ENCODE data around the gene CFAP100.

The CFAP100 gene

DNA sequence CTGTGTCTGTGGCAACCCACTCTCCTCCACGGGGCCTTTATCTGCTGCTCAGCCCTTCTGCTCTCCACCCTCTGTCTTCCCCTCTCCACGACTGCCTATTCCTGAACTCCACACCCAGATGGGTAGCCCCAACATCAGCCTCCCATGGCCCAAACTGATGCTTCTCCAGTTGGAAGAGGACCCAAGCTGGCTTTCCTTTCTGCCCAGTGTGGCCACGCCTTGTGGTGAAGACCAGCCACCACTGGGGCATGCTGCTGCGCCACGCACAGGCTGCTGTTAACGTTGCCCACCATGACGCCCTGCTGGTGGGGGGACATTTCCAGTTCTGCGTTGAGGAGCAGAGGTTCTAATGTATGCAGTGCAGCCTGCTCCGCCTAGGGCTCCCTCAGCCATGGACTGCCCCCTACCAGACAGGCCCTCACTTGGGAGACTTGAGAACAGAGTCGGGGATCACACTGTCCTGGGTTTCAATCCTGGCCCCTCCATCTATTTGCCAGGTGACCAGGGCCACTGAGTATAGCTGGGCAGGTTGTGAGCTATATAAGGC is 26.9 kb downstream of the CFAP100 start:
- DNase-seq (ENCODE audit: low spot score), result no peak

GRCh38 chr3:126422121-126422520 is 27.4 kb downstream of the CFAP100 start:
- DNase-seq (ENCODE audit: low spot score), result no peak

GRCh38 chr3:126422571-126423091 is 27.9 kb downstream of the CFAP100 start:
- no peak for DNase-seq (ENCODE audit: low spot score)

GRCh38 chr3:126423191-126424038 is 28.7 kb downstream of the CFAP100 start:
- DNase-seq (ENCODE audit: low spot score), result no peak

DNA sequence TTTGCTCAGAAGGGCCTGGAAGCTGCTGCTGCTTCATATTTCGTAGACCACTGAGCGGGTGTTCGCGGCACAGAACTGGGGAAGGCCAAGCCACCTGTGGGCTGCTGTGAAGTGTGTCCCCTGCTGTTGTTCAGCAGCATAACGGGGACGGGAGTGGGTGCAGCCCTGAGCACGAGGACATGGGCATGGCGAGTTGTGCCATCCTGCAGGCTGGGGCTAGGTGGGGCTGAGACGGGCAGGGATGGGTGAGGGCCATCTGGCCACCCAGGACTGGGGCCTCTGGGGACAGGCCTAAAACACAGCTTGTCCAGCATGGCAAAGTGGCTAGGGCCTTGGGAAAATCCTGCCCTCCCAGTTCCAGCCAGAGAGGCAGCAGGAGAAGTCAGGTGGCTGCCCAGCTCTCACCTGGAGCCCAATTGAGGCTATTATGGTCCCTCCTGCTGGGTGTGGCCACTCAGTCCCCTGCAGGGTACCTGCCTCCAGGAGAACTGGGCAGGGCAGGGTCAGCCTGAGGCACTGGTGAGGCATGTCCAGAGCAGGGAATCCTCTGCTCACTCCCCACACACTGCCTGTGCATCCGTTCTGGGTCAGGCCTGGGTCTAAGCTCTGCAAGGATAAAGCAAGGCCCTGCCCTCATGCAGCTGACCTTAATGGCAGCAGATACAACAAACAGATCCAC is 29.5 kb downstream of the CFAP100 start:
- no peak for DNase-seq (ENCODE audit: low spot score)

- no peak for DNase-seq (ENCODE audit: low spot score)
Observed at GRCh38 chr3:126424751-126425150, 30.0 kb downstream of the CFAP100 start.

DNA sequence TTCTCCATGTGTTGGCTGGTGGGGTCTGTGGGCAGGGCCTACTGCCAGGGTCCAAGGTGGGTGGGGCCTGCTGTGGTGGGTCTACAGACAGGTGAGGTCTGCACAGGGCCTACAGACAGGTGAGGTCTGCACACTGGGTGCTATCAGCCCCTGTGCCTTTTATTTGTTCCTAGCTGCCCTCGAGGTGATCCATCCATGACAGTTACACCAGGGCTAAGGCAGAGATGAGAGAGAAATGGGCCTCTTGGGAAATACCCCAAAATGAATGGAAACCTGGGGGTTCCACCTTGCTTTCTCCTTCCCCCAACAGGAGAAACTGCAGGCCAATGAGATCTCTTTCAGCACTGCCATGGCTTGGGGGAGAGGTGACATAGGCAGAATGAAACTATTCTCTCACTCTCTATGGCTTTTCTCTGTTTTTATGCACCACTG is 36.4 kb downstream of the CFAP100 start:
- no peak for DNase-seq (ENCODE audit: low spot score)

GRCh38 chr3:126432361-126433104 is 37.8 kb downstream of the CFAP100 start:
- DNase-seq (ENCODE audit: low spot score), result no peak

- DNase-seq (ENCODE audit: low spot score), result no peak
Observed at GRCh38 chr3:126433105-126433430, 38.4 kb downstream of the CFAP100 start.

DNA sequence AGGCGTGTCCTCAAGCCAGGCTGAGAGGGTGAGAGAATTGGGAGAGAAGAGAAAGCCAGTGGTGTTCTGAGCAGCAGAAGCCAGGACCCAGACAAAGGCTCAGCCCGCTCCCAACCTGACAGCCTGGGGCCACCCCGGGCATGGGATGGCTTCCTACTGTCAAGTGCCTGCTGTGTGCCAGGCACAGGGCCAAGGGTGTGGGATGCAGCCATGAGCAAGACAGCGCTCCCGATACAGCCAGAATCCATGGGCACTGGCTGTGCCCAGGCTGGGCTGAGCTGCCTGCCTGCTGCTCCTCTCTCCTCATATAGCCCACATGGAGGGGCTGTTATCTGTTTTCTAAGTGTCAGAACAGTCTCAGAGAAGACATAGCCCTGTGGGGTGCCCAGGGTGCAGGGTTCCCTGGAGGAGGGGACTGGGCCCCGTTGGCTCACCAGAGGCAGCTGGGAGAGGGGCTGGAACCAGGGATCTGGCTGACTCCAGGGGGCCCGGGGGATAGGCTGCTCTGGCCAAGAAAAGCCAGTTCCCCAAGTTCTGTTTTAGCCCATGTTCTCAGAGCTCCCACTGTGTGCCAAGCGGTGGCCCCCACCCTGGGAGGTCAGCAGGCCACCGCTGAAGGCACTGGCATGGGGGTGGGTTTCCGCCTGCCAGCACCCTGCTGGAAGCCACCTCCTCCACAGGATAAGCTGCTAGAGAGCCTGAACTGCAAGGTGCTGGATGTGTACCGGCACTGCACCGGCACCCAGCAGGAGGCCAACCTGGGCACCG is 39.0 kb downstream of the CFAP100 start:
- no peak for DNase-seq (ENCODE audit: low spot score)

GRCh38 chr3:126434264-126434590 is 39.5 kb downstream of the CFAP100 start:
- DNase-seq (ENCODE audit: low spot score), result no peak

DNA sequence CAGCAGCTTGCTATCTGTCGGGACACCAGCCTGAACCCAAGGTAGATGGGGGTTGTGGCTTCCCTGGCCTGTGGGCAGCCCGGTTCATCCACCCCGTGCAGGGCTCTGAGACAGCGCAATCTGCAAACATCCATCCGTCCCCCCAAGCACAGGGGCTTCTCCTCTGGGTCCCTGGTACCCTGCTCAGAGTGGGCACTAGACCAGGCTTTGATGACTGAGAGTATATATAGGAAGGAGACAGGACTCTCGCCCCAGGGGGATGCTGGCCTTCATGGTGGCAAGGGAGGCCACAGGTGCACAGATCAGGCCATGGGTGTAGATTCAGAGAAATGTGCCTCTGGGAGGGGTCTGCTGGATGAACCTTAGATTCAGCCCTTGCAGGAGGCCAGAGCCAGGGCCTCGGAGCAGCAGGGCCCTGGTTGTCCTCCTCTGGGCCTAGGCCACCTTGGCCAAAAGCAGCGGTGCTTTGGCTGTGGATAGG is 40.3 kb downstream of the CFAP100 start:
- no peak for DNase-seq (ENCODE audit: low spot score)

DNA sequence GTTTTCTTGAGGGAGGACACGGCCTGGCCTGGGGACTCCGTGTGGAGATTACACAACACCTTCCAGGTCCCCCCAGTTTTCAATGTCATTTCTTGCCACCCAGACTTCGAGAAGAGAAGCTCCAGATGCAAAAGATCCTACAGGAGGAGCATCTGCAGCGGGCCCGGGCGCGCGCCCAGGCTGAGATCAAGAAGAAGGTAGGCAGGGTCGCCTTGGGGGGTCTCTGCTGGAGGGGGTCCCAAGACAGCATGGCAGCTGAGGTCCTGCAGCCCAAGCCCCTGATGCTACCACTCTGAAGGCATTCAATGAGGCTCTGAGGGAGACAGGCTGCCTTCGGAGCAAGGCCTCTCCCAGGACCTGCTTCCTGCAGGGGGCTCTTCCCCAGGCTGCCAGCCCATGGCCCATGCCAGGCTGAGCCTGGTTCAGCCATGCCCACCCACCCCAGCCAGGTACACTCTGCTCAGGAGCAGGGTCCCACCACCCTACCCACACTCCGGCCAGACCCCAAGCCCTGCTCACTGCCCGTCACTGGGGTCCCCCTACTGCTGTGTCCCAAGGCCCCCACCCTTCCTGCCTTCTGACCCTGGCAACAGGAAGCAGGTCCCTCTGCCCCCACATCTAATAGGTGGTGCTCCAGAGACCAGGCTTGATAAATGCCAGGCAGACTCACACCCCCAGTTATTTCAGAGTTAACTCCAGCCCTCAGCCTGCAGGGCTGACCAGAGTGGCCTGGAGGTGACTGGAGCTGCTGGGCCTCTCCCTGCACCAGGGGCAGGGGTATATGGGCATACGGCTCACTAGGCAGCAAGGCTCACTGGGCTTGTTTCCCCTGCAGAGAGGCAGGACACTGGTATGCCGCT is 41.0 kb downstream of the CFAP100 start:
- no peak for DNase-seq (ENCODE audit: low spot score)

GRCh38 chr3:126436826-126437717 is 42.4 kb downstream of the CFAP100 start:
- no peak for DNase-seq (ENCODE audit: low spot score)

DNA sequence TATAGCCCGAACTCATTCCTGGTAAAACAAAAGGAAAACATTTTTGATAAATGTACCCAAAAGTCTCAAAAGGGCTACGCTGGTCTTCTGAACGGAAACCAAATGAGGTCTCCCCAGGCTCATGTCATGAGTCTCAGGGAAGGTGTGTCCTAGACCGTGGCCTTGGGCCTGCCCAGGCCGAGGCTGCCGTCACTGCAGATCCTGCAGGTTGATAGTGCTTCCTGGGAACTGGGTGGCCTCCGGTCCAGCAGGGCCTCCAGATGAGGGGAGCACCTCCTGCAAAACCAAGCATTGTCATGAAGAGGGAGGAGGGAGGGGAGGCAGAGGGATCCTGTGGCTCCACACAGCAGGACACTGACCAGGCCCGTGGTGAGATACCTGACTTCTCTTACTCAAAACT is 43.5 kb downstream of the CFAP100 start:
- DNase-seq (ENCODE audit: low spot score), result no peak

DNA sequence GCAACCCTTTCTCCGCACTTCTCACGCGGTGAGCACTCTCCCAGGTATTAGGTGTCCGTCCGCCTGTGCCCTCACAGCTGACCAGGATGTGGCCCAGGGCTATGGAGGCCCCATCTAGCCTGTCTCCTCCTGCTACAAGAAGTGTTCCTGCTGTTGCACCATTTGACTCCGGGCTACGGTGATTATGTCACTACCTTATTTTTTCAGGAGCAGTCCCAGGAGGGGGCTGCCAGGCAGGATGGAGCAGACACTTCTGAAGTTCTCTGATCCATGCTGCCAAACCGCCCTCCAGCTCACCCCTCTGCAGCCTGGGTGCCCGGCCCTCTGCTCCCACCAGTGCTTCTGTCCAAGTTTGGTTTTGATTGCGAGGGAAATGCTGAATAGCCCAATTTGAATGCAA is 44.0 kb downstream of the CFAP100 start:
- no peak for DNase-seq (ENCODE audit: low spot score)

DNA sequence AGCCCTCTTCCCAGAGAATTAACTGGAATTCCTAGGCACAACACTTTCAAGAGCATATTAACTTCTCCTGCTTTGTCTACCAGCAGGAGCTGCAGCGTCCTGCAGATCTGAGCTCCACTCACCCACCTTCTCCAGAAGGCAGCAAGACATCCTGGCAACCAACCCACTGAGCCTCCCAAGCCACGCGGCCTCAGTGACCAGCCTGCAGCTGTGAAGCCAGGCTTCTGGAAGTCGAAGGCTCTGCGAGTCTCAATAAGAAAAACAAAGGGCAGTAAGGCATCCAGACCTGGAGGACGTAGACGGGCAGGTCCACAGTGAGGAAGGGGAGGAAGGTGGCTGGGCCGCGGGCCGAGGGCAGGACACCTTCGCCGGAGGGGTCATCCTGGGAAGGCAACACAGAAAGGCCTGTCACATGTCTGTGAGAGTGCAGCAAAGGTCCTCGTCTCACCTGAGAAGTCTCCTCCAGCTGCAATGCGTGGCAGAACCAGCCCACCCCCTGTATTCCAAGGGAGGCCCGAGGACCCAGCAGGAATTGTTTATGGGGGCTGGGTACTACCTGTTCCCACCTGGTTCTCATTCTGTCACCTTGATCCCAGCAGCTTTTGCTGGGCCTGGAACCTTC is 44.7 kb downstream of the CFAP100 start:
- DNase-seq (ENCODE audit: low spot score), result no peak

- DNase-seq (ENCODE audit: low spot score), result no peak
Observed at GRCh38 chr3:126439968-126440708, 45.4 kb downstream of the CFAP100 start.

DNA sequence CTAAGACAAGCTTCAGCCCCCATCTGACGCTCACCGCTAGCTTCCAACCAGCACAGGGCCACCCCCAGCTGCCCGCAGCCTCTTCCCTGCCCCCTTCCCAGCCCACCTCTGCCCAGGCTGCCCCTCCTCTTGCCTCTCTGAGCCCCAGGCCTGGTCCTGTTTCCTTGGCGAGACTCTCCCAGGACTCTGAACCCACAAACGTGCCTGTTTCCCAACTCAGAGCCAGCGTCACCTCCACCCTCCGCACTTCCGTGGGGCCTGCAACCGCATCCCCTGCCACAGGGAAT is 45.9 kb downstream of the CFAP100 start:
- no peak for DNase-seq (ENCODE audit: low spot score)
